GM18870 (cell line): ENCODE results near the gene RTN4.

Experiments
- ATAC-seq: cut with Tn5 transposase; IDR thresholded peaks from one replicate; pipeline ENCODE4 v1.9.1; 2021; ENCODE audit warnings: moderate library complexity; ENCODE audit not compliant: unreplicated experiment

Gene RTN4

GRCh38 chr2:54975598-54976492 lies 74.4 kb downstream of the RTN4 start:
- ATAC-seq = no peak

DNA sequence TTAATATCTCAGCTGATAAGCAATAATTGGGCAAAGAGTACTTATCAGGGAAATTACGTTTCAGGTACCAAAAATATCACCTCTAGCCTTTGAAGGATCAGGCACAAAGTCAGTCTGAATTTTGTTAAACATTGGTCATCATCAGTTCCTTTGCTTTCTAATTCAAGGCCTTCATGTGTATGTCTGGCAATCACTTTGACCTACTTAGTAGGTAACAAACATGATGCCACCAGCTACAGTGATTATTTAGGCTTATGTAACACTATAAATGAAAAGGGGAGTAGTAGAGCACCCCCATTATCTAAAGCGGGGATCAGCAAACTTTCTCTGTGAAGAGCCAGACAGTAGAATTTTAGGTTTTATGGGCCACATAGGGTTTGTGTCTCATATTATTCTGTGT lies 75.1 kb downstream of the RTN4 start:
- no peak for ATAC-seq

DNA sequence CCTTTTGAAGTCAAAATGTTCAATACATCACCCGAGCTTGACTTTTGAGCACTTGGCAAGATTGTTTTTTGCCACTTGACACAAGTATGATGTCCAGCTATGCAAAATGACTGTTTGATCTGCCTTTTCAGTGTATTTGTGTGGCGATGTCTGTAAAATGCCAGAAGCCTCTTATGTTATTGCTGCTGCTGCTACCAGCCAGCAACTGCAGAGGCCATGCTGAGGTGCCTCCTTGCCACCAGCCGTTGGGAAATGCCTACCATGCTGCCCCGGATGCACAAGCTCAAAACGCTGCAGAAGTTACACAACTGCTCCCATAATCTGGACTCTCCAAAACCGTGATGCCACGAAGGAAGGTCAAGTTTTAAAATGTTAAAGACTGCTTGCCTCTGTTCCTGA lies 80.3 kb downstream of the RTN4 start:
- no peak for ATAC-seq

- ATAC-seq = no peak
These were observed 80.8 kb downstream of the RTN4 start for GRCh38 chr2:54969295-54969939.

DNA sequence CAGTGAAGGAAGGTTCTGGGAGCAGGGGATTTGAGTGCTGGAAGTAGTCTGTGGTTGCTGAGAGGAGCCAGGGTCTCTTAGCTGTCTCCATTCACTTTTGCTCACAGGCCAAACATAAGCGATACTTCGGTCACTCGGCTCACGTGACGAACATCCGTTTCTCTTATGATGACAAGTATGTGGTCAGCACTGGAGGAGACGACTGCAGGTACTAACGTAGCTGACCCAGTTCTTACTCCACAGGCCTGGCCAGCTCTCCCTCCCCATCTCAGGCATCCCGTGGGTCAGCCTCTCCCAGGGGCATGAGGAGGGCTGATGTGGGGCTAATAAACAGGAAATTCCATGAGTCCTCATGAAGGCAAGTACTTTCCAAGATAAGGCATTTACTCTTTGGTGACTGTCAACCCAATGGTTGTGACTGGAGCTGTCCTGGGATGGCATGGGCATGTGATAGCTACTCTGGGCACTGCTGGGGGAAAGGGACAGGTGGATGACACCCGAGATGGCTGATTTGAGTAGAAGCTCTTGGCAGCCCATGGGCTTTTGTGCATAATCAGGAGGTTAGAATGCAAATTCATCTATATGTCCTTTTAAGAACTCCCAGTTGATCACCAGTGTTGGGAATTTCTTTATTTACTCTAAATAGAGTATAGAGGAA lies 81.6 kb downstream of the RTN4 start:
- no peak for ATAC-seq

GRCh38 chr2:54967759-54968365 lies 82.4 kb downstream of the RTN4 start:
- no peak for ATAC-seq

DNA sequence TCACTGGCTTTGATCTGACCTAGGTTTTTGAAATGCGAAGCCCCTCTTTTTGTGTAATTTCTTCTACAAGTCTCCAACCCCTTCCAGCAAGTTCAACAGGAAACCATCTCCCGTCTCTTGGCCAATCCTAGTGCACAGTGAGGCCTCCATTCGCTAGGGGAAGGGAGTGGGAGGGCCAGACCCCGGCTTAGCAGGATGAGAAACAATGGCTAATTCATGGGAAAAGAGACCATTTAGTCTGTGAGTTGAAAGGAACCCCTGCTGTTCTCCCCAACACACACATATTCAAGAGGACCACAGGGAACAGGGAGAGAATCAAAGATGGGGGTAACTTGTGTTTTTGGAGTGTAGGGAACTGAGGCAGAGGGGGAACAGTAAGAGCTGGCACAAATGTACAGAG lies 83.0 kb downstream of the RTN4 start:
- no peak for ATAC-seq

DNA sequence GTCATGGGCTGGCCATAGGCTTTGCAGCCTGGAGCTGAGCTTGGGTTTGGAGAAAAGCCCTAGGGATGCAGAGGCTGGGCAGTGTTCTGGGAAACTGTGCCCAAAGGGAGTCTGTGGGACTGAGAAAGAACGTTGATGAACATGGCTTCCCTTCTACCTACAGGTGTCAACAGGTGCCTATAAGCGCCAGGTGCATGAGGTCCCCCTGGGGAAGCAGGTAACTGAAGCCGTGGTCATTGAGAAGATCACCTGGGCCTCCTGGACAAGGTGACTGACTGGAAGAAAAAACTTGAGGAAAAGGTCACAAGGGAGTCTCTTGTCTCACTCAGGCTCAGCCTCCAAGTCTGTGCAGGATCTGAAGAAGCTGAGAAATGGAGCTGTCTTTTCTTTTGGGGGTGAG lies 83.4 kb downstream of the RTN4 start:
- no peak for ATAC-seq

DNA sequence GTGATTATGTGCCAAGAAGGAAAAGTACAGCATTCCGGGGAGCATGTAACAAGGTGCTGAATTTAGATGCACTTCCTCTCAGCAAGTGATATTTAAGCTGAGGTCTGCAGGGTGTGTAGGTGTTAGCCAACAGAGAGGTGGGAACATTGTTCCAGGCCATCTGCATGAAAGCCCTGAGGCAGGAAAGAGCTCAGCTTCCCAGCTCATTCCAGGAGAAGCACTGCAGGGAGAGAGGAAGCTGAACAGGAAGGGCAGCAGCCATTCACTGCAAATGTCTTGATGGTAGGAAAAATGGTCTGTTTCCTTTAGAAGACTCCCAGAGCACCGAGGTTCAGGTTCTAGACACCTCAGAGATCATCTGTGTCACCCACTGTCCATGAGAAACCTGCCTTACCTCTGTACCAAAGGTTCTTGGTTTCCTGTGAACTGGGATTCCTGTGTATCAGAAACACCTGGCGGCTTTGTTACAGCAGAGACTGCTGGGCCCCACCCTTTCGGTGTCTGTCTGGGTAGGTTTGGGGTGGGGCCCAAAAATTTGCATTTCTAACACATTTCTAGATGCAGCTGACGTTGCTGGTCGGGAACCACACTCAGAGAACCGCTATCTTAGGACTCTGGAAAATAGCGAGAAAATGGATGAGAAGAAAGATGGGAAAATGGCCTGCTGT lies 84.0 kb downstream of the RTN4 start:
- ATAC-seq = no peak

DNA sequence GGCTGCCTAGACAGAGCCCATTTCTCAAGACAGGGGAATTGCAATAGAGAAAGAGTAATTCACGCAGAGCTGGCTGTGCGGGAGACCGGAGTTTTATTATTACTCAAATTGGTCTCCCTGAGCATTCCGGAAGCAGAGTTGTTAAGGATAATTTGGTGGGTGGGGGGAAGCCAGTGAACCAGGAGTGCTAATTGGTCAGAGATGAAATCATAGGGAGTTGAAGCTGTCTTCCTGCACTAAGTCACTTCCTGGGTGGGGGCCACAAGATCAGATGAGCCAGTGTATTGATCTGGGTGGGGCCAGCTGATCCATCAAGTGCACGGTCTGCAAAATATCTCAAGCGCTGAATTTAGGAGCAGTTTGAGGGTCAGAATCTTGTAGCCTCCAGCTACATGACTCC lies 84.8 kb downstream of the RTN4 start:
- no peak for ATAC-seq

GRCh38 chr2:54964816-54965215 lies 85.4 kb downstream of the RTN4 start:
- no peak for ATAC-seq

- no peak for ATAC-seq
These were observed 86.0 kb downstream of the RTN4 start for GRCh38 chr2:54964271-54964670.

DNA sequence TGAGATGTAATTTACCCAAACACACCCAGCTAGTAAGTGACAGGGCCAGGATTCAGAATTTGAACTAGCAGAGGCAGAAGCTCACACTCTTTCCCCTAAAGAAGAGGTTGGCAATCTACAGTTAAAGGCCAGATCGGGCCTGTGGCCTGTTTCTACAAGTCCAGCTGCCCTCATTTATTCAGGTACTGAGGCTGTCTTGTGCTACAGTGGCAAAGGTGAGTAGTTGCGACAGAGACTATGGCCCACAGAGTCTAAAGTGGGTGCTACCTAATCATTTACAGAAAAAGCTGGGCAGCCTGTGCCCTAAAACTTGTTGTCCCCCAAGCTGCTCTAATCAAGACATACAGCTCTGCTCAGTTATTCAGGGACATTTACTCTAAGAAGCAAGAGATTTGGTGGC lies 86.8 kb downstream of the RTN4 start:
- ATAC-seq = no peak

DNA sequence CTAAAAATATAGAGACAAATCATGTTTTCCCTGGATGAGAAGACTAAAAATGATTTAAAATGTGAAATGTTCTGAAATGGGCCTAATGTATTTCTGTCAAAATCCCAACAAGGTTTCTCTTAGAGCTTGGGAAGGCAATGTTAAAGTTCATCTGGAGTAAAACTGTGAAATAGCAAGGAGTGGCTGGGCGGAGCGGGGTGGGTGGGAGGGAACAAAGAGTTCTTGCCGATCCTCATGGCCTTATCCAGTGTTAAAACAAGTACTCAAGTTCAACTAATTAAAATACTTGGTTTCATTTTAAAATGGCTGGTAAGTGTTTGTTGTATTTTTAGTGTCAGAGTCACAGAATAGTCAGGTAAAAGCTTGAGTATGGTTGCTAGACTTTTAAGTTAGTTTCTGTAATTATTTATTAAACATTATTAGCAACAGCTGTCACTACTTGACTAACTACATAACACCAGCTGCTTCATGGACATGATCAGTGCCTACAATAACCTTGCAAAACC lies 87.3 kb downstream of the RTN4 start:
- ATAC-seq = no peak

- ATAC-seq = no peak
These were observed 87.7 kb downstream of the RTN4 start for GRCh38 chr2:54962511-54962910.

- no peak for ATAC-seq
These were observed 90.1 kb downstream of the RTN4 start for GRCh38 chr2:54960164-54960563.

GRCh38 chr2:54958717-54959371 lies 91.4 kb downstream of the RTN4 start:
- ATAC-seq = no peak

DNA sequence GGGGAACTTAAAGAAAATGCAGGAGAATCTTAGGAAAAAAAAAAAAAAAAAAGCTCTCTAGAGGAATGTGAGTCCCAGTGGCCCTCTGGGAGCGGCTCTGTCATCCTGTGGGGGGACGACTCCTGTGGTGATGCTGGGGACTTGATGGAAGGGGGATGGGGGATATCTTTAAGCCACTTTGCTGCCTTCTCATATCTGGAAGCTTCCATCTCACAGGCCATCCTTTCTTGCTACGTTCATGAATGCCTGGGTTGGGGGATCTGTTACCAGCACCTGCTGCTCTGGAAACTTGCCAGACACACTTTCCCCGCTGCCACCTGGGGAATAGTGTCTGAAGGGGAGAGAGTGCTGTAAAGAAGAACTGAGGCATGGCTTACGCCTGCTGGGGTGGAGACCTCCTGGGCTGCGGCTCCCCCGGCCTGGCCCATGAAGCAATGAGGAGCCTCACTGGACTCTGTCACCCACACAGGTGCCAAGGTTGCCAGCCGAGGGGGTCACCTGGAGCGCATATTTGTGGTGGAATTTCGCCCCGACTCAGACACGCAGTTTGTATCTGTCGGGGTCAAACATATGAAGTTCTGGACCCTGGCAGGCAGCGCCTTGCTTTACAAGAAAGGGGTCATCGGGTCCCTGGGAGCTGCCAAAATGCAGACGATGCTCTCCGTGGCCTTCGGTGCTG lies 92.8 kb downstream of the RTN4 start:
- ATAC-seq = no peak

DNA sequence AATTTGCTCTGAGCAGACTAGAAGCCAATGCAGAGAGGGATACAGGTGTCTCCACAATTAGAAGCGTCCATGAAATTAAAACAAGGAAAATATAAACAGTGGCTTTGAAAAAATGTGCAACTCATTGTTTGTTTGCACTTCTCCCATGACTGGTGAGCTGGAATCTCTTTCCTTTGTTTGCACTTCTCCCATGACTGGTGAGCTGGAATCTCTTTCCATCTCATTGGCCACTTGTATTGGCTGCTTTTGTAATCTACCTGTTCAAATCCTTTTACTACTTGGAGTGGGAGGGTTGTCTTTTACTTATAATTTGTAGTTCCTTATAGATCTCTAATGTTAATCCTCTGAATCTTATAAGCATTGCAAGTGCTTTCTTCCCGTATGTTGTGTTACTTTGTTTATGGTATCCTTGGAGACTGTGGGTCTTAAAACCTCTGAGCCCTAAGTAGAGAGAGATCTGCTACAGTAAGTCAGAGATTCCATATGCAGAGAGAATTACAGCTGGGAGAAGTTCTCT lies 94.1 kb downstream of the RTN4 start:
- ATAC-seq = no peak
